SK-N-SH (cell line): ENCODE results near the gene SF3B5. TPM values are rescaled to one million over a fixed set of nuclear protein-coding genes. Genes with fewer than 3 reads are reported as not detected.

Experiments
- CTCF ChIA-PET: fragments of 300-600, 350-600 bp; formaldehyde crosslinking; extraction: SDS; loops from one replicate; lab custom pipeline; 2021; lab: Yijun Ruan, JAX
- POLR2A ChIA-PET: fragments of 350-600 bp; sonication (Branson Sonifier 250); formaldehyde crosslinking; extraction: SDS; loops from one replicate; lab custom pipeline; 2020; ENCODE audit warnings: antibody characterized with exemption, inconsistent platforms; lab: Yijun Ruan, JAX
- DNase-seq: peaks from one replicate; pipeline ENCODE4 v3.0.0; 2012
- H2AFZ ChIP-seq: fragments of 200-600 bp; sonication (generic); 2 replicates; pipeline ENCODE4 v1.8.1; 2016; ENCODE audit warnings: antibody characterized with exemption, mild to moderate bottlenecking, low read depth
- H3F3A ChIP-seq: fragments of 200-600 bp; sonication (generic); replicated peaks from 2 replicates; pipeline ENCODE3; 2016; ENCODE audit warnings: antibody characterized with exemption, mild to moderate bottlenecking; ENCODE audit not compliant: insufficient read depth
- H3K27ac ChIP-seq, 2 experiments: fragments of 200-500 bp in 1 of 2; fragments of 200-600 bp in 1 of 2; sonication (Bioruptor generic) in 1 of 2; sonication (generic), shearing (Covaris generic) in 1 of 2; 2 replicates each; pipeline versions ENCODE4 v1.5.1 to v1.6.1; 2014 to 2016; ENCODE audit warnings: low read depth in 2 of 2, inconsistent platforms in 1 of 2, low read length in 1 of 2, mild to moderate bottlenecking in 1 of 2, mixed read lengths in 1 of 2
- H3K27me3 ChIP-seq: fragments of 200-600 bp; sonication (generic), shearing (Covaris generic); 2 replicates; pipeline ENCODE4 v1.6.1; 2016; ENCODE audit warnings: mixed run types; ENCODE audit not compliant: insufficient read depth
- H3K36me3 ChIP-seq, 2 experiments: fragments of 200-500 bp in 1 of 2; fragments of 200-600 bp in 1 of 2; sonication (Bioruptor generic) in 1 of 2; sonication (generic) in 1 of 2; replicated peaks in 1 of 2; 2 replicates each; pipeline versions ENCODE3 to v1.5.1; 2014 to 2016; ENCODE audit warnings: low read length in 1 of 2, mild to moderate bottlenecking in 1 of 2; ENCODE audit not compliant: insufficient read depth in 2 of 2, control insufficient read depth in 1 of 2
- H3K4me1 ChIP-seq, 2 experiments: fragments of 200-500 bp in 1 of 2; fragments of 200-600 bp in 1 of 2; sonication (Bioruptor generic) in 1 of 2; sonication (generic), shearing (Covaris generic) in 1 of 2; 2 replicates each; pipeline versions ENCODE4 v1.5.1 to v1.6.1; 2014 to 2016; ENCODE audit warnings: low read depth in 1 of 2, low read length in 1 of 2, mixed run types in 1 of 2; ENCODE audit not compliant: insufficient read depth in 2 of 2, control insufficient read depth in 1 of 2
- H3K4me2 ChIP-seq: fragments of 200-600 bp; sonication (generic), shearing (Covaris generic); 2 replicates; pipeline ENCODE4 v1.6.1; 2017; ENCODE audit warnings: mixed run types
- H3K4me3 ChIP-seq, 2 experiments: fragments of 200-500 bp in 1 of 2; fragments of 200-600 bp in 1 of 2; sonication (Bioruptor generic) in 1 of 2; sonication (generic), shearing (Covaris generic) in 1 of 2; 2 replicates each; pipeline versions ENCODE4 v1.5.1 to v1.8.1; 2014 to 2016; ENCODE audit warnings: low read depth in 2 of 2, inconsistent platforms in 1 of 2, low read length in 1 of 2, mild to moderate bottlenecking in 1 of 2, mixed read lengths in 1 of 2, moderate library complexity in 1 of 2
- H3K79me2 ChIP-seq: fragments of 200-600 bp; sonication (generic); 2 replicates; pipeline ENCODE4 v1.8.1; 2017; ENCODE audit warnings: mild to moderate bottlenecking; ENCODE audit not compliant: insufficient read depth
- H3K9ac ChIP-seq: fragments of 200-600 bp; sonication (generic); 2 replicates; pipeline ENCODE4 v1.6.1; 2017; ENCODE audit warnings: mixed run types
- H3K9me2 ChIP-seq: fragments of 200-600 bp; sonication (generic); 2 replicates; pipeline ENCODE4 v1.6.1; 2017; ENCODE audit warnings: mixed run types
- H3K9me3 ChIP-seq: fragments of 200-600 bp; sonication (generic); 2 replicates; pipeline ENCODE4 v1.6.1; 2017; ENCODE audit warnings: mixed run types, mild to moderate bottlenecking, moderate library complexity
- H4K20me1 ChIP-seq: fragments of 200-600 bp; sonication (generic); 2 replicates; pipeline ENCODE4 v1.6.1; 2017; ENCODE audit warnings: mild to moderate bottlenecking, mixed run types; ENCODE audit not compliant: insufficient read depth
- CHD2 ChIP-seq: fragments of 150-350 bp; IDR thresholded peaks from 2 replicates; pipeline ENCODE4 v1.6.1; 2018; ENCODE audit warnings: low read length; ENCODE audit not compliant: partially characterized antibody
- CTCF ChIP-seq: fragments of 200-600 bp; sonication (generic); IDR thresholded peaks from 2 replicates; pipeline ENCODE4 v1.6.1; 2017; ENCODE audit warnings: antibody characterized with exemption, mild to moderate bottlenecking, moderate library complexity
- ELF1 ChIP-seq: IDR thresholded peaks from 2 replicates; pipeline ENCODE4 v1.4.0; 2012
- FOXM1 ChIP-seq: IDR thresholded peaks from 2 replicates; pipeline ENCODE4 v1.4.0; 2012; ENCODE audit warnings: low read depth, mild to moderate bottlenecking
- GATA2 ChIP-seq: sonication (generic); formaldehyde crosslinking; IDR thresholded peaks from 2 replicates; pipeline ENCODE4 v1.5.0; 2020; ENCODE audit warnings: mild to moderate bottlenecking, missing genetic modification reagents
- IRF3 ChIP-seq: fragments of 150-350 bp; IDR thresholded peaks from 2 replicates; pipeline ENCODE4 v1.6.1; 2016; ENCODE audit warnings: mild to moderate bottlenecking, low read depth, low read length
- MAX ChIP-seq: IDR thresholded peaks from 2 replicates; pipeline ENCODE4 v1.4.0; 2012; ENCODE audit warnings: low read depth
- MEF2A ChIP-seq: IDR thresholded peaks from 2 replicates; pipeline ENCODE4 v1.4.0; 2012; ENCODE audit warnings: low read depth, borderline replicate concordance
- NFIC ChIP-seq: IDR thresholded peaks from 2 replicates; pipeline ENCODE4 v1.4.0; 2012; ENCODE audit warnings: borderline replicate concordance
- NRF1 ChIP-seq: IDR thresholded peaks from 2 replicates; pipeline ENCODE4 v1.6.1; 2012; ENCODE audit warnings: low read depth, mild to moderate bottlenecking, low read length
- PBX3 ChIP-seq: IDR thresholded peaks from 2 replicates; pipeline ENCODE4; 2012
- RAD21 ChIP-seq: IDR thresholded peaks from 2 replicates; pipeline ENCODE4 v1.6.1; 2012; ENCODE audit warnings: mild to moderate bottlenecking, low read length
- RFX5 ChIP-seq: IDR thresholded peaks from 2 replicates; pipeline ENCODE4 v1.6.1; 2012; ENCODE audit warnings: mild to moderate bottlenecking, improper control_type of control experiment, low read length
- RXRA ChIP-seq: IDR thresholded peaks from 2 replicates; pipeline ENCODE4 v1.4.0; 2012; ENCODE audit warnings: low read depth, mild to moderate bottlenecking, borderline replicate concordance
- TAF1 ChIP-seq: IDR thresholded peaks from 2 replicates; pipeline ENCODE4 v1.6.1; 2012; ENCODE audit warnings: low read depth, mild to moderate bottlenecking, low read length, moderate library complexity, borderline replicate concordance
- TCF12 ChIP-seq: IDR thresholded peaks from 2 replicates; pipeline ENCODE4 v1.4.0; 2012
- TEAD4 ChIP-seq: IDR thresholded peaks from 2 replicates; pipeline ENCODE4 v1.4.0; 2012; ENCODE audit warnings: mild to moderate bottlenecking, borderline replicate concordance; ENCODE audit not compliant: insufficient read depth
- USF1 ChIP-seq: IDR thresholded peaks from 2 replicates; pipeline ENCODE4 v1.4.0; 2012; ENCODE audit warnings: low read depth, borderline replicate concordance
- USF2 ChIP-seq: fragments of 150-350 bp; IDR thresholded peaks from 2 replicates; pipeline ENCODE4 v1.6.1; 2017; ENCODE audit warnings: antibody characterized with exemption, low read length, low read depth, borderline replicate concordance
- YY1 ChIP-seq: IDR thresholded peaks from 2 replicates; pipeline ENCODE4 v1.4.0; 2012; ENCODE audit warnings: low read depth, mild to moderate bottlenecking
- WGBS: methylation state at CpG from one replicate; pipeline ENCODE4 v1.1.6; 2017; ENCODE audit warnings: low lambda C conversion rate; 5-methylcytosine and 5-hydroxymethylcytosine counted together
- polyA plus RNA-seq, 3 experiments: library from polyadenylated mRNA; depleted of rRNA; stranded (reverse); fragments of >200 nt; gene quantifications; 2 replicates each; pipeline ENCODE4 v1.2.3, GENCODE V29; 2012

The SF3B5 gene
- polyA plus RNA-seq, 1 of the 3 experiments (the other 2 are of a cell fraction) = 316 TPM

- Histone ChIP-seq H3K79me2 (peaks cover 28% of the 10 kb centered on the region), H3K4me2 (peak overlapping the region; percentile 91), H3K4me3 (peak overlapping the region; percentile 91 to 100), H3K27ac (peak overlapping the region; percentile 78 to 80; a peak in 2 of 4 replicates), H3K27me3 (no peaks in the 10 kb centered on the region), H3K9ac (peak overlapping the region; percentile 85), H3F3A (no peaks in the 10 kb centered on the region), H3K9me3 (no peaks in the 10 kb centered on the region), H4K20me1 (no peaks in the 10 kb centered on the region), H3K36me3 (peaks cover 3 to 8% of the 10 kb centered on the region in 2 experiments), H3K9me2 (no peaks in the 10 kb centered on the region), H2AFZ (peak overlapping the region; percentile 93), H3K4me1 (peaks cover 0 to 16% of the 10 kb centered on the region in 2 experiments; a peak in 2 of 4 replicates)
- no peak for TF ChIP-seq RAD21
- TF ChIP-seq NRF1 = no peak
- TF ChIP-seq USF2 = no peak
- TF ChIP-seq TAF1 = no peak
- TF ChIP-seq NFIC = no peak
- TF ChIP-seq GATA2 = no peak
- TF ChIP-seq RFX5 = no peak
- no peak for TF ChIP-seq FOXM1
- no peak for TF ChIP-seq ELF1
- no peak for TF ChIP-seq YY1
- TF ChIP-seq MEF2A = no peak
- TF ChIP-seq RXRA = no peak
- no peak for TF ChIP-seq IRF3
- no peak for TF ChIP-seq MAX
- TF ChIP-seq TCF12 = no peak
- TF ChIP-seq USF1 = no peak
- no peak for TF ChIP-seq CHD2
- TF ChIP-seq CTCF = no peak
- TF ChIP-seq PBX3 = no peak
- no peak for TF ChIP-seq TEAD4
- 2% methylated on average over 18 of the region's 19 CpGs for WGBS
- ChIA-PET CTCF (interaction anchor here (0.9 kb wide), 1 partner anchor 519 kb away, joined by 3 read pairs; no protein-coding TSS in a partner anchor), POLR2A (no interaction called here)
- no peak for DNase-seq
These were observed 641 bp downstream of the SF3B5 start for GRCh38 chr6:144094731-144095133.
